GM21447 (cell line): ENCODE measurements around the gene UBE2Q2.
"Not testable (repeated sequence)": the region's sequence is repeated elsewhere in the genome, so short reads cannot be mapped to it uniquely, and the experiment has no call there.

Experiments used
- ATAC-seq: cut with Tn5 transposase; IDR thresholded peaks from one replicate; pipeline ENCODE4 v1.9.1; 2021; ENCODE audit not compliant: unreplicated experiment

Gene UBE2Q2

DNA sequence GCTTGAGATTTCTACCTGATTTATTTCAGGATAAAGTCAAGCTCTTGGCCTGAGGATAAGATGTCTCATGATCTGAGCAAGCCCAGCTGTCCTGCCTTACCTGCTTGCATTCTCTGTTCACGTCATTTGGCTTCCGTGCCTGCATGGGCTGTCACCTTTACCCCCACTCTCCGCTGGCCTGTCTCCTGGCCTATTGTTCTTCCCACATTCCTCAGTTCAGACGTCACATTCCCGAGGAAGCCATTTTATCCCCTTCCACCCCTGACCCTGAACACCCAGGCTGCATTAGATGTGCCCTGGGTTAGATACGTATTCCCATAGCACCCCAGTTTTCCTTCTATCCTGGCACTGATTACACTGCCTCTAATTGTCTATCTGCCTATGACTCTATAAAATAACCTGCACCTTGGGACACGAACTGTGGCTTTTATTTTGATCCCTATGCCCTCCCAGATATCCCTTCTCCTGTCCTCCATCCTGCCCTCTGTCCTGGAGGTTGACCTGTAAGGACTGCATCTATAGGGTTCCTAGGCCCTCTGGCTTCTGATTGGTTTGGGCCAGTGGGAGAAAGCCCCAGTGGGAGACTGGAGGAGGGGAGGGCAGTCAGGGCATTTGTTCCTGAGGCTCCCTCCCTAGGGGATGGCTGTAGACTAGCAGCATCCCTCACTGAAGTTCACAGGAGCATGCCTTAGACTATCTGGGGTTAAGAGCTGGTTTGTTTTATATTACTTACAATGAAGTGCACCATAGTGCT, 19.2 kb upstream of the UBE2Q2 start:
- no peak for ATAC-seq

GRCh38 chr15:75827691-75828090, 15.6 kb upstream of the UBE2Q2 start:
- ATAC-seq, result no peak

- ATAC-seq, result no peak
Observed at GRCh38 chr15:75828429-75828828, 14.8 kb upstream of the UBE2Q2 start.

- no peak for ATAC-seq
Observed at GRCh38 chr15:75830910-75831805, 12.1 kb upstream of the UBE2Q2 start.

- no peak for ATAC-seq
Observed at GRCh38 chr15:75831806-75832102, 11.5 kb upstream of the UBE2Q2 start.

DNA sequence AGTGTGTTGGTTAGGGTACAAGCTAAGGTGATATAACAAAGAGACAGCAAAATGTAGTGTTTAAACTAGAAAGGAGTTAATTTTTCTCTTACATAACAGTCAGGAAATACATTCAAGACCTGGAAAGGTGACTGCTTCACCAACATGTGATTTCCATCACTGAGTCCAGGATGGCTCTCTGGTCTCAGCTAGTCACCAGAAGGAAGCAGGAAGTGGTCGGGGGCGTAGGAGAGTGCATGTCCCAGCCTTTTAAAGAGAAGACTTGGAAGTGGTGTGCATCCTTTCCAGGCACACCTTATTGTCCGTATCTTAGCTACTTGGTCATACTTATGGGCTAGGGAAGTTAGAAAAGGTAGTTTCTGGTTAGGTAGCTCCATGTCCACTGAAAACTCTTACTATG, 11.1 kb upstream of the UBE2Q2 start:
- no peak for ATAC-seq

GRCh38 chr15:75834021-75834420, 9.2 kb upstream of the UBE2Q2 start:
- no peak for ATAC-seq

DNA sequence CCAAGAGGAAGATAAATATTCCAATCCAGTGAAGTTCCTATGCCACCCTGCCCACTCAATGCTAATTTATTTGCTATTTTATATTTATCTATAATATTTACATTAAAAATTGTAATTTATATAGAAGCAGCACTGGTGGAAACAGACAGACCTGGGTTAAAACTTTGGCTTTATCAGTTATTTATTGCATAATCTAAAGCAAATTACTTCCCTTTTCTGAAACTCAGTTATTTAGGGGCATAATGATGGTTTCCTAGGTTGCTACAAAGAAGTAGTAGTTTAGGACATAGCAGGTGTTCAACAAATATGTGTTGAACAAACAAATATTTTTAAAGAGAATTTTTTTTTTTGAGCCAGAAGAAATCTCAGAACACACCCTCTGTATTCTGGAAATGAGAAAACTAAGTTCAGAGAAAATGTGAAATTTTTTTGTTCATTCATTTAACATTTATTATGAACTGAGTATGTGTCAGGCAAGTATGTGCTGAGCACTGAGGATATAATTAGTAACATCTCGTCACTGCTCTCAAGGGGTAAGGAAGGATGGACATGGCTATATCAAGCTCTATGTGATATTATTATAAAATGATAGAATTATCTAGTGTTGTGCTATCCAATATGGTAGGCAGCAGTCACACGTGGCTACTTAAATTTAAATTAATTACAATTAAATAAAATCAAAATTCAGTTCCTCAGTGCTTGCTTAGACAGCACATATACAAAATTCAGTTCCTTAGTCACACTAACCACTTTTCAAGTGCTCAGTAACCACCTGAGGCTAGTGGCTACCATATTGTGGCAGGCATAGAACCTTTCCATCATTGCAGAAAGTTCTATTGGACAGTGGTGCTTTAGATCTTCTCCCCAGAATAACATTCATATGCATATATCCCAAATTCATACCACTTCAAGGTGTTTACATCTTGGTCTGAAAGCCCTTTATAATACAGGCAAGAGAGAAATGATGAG, 7.0 kb upstream of the UBE2Q2 start:
- no peak for ATAC-seq

- ATAC-seq, result peak; percentile 78
Observed at GRCh38 chr15:75836959-75837334, 6.3 kb upstream of the UBE2Q2 start.

DNA sequence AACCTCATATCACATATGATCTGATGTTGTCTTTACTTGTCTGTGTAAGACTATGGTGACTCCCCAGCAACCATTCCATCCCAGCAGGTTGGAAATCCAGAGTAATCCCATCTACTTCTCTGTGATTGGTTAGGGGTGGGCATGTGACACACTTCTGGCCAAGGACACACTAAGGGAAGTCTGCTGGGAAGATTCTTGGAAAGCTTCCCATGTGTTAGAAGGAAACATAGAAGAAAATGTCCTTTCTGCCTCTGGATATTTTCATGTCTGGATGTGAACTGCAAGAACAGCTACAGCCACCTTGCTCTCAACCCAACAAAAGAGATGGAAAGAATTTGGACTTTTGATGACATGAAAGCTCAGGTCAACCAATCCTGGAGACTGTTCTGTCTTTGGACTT, 2.6 kb upstream of the UBE2Q2 start:
- ATAC-seq, result no peak

DNA sequence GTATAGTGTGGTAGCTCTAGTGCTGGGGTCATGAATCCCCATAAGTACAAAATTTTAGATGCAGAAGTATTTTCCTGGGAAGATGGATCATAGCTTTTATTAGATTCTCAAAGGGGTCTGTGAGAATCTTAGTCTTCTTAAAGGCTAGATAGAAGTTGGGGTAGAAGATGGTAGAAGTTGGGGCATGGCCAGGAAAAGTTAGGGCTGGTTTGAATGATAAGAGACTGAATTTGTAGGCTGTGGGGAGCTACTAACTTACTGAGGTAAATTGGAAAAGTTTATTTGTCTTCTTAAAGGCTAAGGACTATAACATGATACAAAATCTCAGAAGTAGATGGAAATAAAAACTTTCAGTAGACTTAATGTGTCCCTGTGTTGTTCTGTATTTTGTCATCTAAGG, 1.6 kb upstream of the UBE2Q2 start:
- no peak for ATAC-seq

- peak; percentile 52 for ATAC-seq
Observed at GRCh38 chr15:75843678-75844581, 683 bp downstream of the UBE2Q2 start.

- ATAC-seq, result no peak
Observed at GRCh38 chr15:75844629-75845335, 1.5 kb downstream of the UBE2Q2 start.

DNA sequence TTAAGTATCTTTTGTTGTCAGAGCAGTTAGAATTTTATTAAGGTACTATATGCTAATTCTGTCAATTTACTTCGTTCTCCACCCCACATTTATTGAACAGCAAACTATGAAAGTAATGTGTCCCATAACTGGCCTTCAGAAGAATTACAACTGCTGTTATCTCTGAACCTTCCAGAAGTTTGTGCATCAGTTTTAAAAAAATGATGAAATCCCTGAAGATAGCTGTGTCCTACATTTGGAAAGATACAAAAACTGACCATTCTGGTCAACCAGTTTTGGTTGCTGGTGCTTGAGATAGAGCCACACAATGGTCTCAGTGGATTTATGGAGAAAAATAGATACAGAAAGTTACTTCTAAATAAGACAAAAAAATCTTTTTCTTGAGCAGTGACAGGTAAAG, 5.9 kb downstream of the UBE2Q2 start:
- ATAC-seq, result no peak

GRCh38 chr15:75850708-75851107, 7.5 kb downstream of the UBE2Q2 start:
- no peak for ATAC-seq

DNA sequence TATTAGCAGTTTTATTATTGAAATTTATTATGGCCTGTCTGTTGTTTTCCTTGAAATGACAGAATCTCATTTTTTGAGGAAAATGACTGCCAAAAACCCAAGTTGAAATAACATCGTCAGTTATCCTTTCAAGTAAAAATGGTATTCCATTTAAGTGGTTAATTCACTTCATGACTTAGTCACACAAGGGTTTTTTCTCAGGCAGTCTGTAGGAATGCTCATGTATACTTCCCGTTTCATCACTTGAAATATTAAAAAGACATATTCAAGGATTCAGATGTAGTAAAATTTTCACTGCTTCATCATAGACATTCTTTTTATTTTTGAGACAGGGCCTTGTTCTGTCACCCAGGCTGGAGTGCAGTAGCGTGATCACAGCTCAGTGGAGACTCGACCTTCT, 8.3 kb downstream of the UBE2Q2 start:
- ATAC-seq, result not testable (repeated sequence)

- ATAC-seq, result no peak
Observed at GRCh38 chr15:75857886-75858285, 14.6 kb downstream of the UBE2Q2 start.

DNA sequence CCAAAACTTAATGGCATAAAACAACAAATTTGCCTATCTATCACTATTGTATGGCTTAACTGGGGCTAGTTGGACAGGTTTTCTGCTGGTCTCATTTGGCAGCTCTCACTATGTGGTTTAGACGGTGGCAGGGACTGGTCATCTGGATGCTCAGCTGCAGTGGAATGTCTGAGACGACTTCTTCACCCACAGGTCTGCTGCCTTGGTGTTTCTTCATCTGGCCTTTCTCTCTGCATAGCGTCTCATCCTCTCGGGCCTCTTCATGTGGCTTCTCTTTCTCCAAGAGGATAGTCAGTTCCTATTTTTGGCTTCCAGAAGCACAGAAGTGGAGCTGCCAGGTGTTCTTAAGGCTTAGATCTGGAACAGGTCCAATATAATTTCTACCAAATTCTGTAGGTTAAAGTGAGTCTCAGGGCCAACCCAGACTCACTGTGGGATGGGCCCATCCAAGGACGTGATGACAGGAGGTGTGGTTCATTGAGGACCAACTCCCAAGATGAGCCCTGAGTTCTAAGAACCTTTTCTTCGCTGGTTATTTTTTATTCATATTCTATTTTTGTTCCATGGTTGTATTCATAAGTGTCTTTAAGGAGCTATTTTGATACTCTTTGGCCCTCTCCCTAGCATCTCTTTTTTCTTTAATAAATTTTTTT, 18.6 kb downstream of the UBE2Q2 start:
- no peak for ATAC-seq

- no peak for ATAC-seq
Observed at GRCh38 chr15:75862796-75863195, 19.5 kb downstream of the UBE2Q2 start.
